GM23338 (cell line): ENCODE data around the gene IGFBP6. TPM values are rescaled to one million over a fixed set of nuclear protein-coding genes. Genes with fewer than 3 reads are reported as not detected.
A peak's percentile ranks its signal among the peaks of the same experiment; 100 is the strongest.

Source experiments
- ATAC-seq: fragments of 200-7000 bp; cut with Tn5 transposase; 3 replicates; pipeline ENCODE4 v1.9.1; 2020
- DNase-seq: peaks from one replicate; pipeline ENCODE4 v3.0.0-alpha.2; 2015; ENCODE audit warnings: low spot score
- H2AFZ ChIP-seq: fragments of 200-600 bp; sonication (generic); 2 replicates; pipeline ENCODE4 v1.8.0; 2016; ENCODE audit warnings: antibody characterized with exemption, mild to moderate bottlenecking, moderate library complexity
- H3F3A ChIP-seq: fragments of 200-600 bp; sonication (generic); replicated peaks from 2 replicates; pipeline ENCODE4 v1.8.0; 2017; ENCODE audit warnings: antibody characterized with exemption, mixed run types, low read depth
- H3K27ac ChIP-seq: fragments of 200-600 bp; sonication (generic); 2 replicates; pipeline ENCODE4 v1.6.1; 2016; ENCODE audit warnings: low read depth
- H3K27me3 ChIP-seq: fragments of 200-600 bp; sonication (generic); 2 replicates; pipeline ENCODE4 v1.8.0; 2016; ENCODE audit warnings: mild to moderate bottlenecking, mixed run types, moderate library complexity; ENCODE audit not compliant: insufficient read depth
- H3K36me3 ChIP-seq: fragments of 200-600 bp; sonication (generic); 2 replicates; pipeline ENCODE4 v1.8.0; 2016; ENCODE audit warnings: mild to moderate bottlenecking; ENCODE audit not compliant: insufficient read depth
- H3K4me1 ChIP-seq: fragments of 200-600 bp; sonication (generic); 2 replicates; pipeline ENCODE4 v1.8.0; 2016; ENCODE audit warnings: mild to moderate bottlenecking, moderate library complexity; ENCODE audit not compliant: insufficient read depth
- H3K4me2 ChIP-seq: fragments of 200-600 bp; sonication (generic); 2 replicates; pipeline ENCODE4 v1.7.1; 2017; ENCODE audit warnings: mixed run types
- H3K4me3 ChIP-seq: fragments of 200-600 bp; sonication (generic); 2 replicates; pipeline ENCODE4 v1.6.1; 2016; ENCODE audit warnings: mixed run types
- H3K79me2 ChIP-seq: fragments of 200-600 bp; sonication (generic); replicated peaks from 2 replicates; pipeline ENCODE4 v1.8.0; 2017; ENCODE audit warnings: mild to moderate bottlenecking; ENCODE audit not compliant: insufficient read depth
- H3K9me2 ChIP-seq: fragments of 200-600 bp; sonication (generic); 2 replicates; pipeline ENCODE4 v1.8.0; 2017; ENCODE audit not compliant: insufficient read depth
- H4K20me1 ChIP-seq: fragments of 200-600 bp; sonication (generic); replicated peaks from 2 replicates; pipeline ENCODE4 v1.8.0; 2017; ENCODE audit warnings: mild to moderate bottlenecking; ENCODE audit not compliant: insufficient read depth
- H3K27ac Mint-ChIP-seq: 2 replicates; pipeline ENCODE4 v1.8.0; 2020; ENCODE audit warnings: inconsistent platforms, mild to moderate bottlenecking, moderate library complexity, mixed read lengths
- H3K27me3 Mint-ChIP-seq: 3 replicates; pipeline ENCODE4 v1.8.0; 2022; ENCODE audit warnings: low read depth, mild to moderate bottlenecking, moderate library complexity, mixed read lengths, inconsistent platforms; ENCODE audit not compliant: insufficient read depth, poor library complexity
- H3K36me3 Mint-ChIP-seq: 3 replicates; pipeline ENCODE4 v1.8.0; 2021; ENCODE audit warnings: low read depth, mild to moderate bottlenecking, inconsistent platforms, moderate library complexity, mixed read lengths
- H3K4me1 Mint-ChIP-seq: 3 replicates; pipeline ENCODE4 v1.8.0; 2020; ENCODE audit warnings: mild to moderate bottlenecking, inconsistent platforms, mixed read lengths
- H3K4me3 Mint-ChIP-seq: 3 replicates; pipeline ENCODE4 v1.8.0; 2021; ENCODE audit warnings: moderate library complexity, mild to moderate bottlenecking, inconsistent platforms, mixed read lengths
- H3K9me3 Mint-ChIP-seq: 3 replicates; pipeline ENCODE4 v1.8.0; 2020; ENCODE audit warnings: moderate library complexity, mild to moderate bottlenecking, inconsistent platforms, mixed read lengths
- CREB1 ChIP-seq: fragments of 250-450 bp; sonication (Bioruptor Pico); IDR thresholded peaks from 2 replicates; pipeline ENCODE4 v1.5.0; 2020; ENCODE audit warnings: low read depth, mild to moderate bottlenecking, moderate library complexity
- EZH2 ChIP-seq: fragments of 200-600 bp; sonication (generic); IDR thresholded peaks from one replicate; pipeline ENCODE4 v1.8.0; 2017; ENCODE audit warnings: antibody characterized with exemption, mild to moderate bottlenecking, low read depth; ENCODE audit not compliant: unreplicated experiment
- EZH2phosphoT487 ChIP-seq: fragments of 200-600 bp; sonication (generic); IDR thresholded peaks from one replicate; pipeline ENCODE4 v1.8.1; 2018; ENCODE audit warnings: antibody characterized with exemption; ENCODE audit not compliant: unreplicated experiment
- JUNB ChIP-seq: IDR thresholded peaks from one replicate; pipeline ENCODE4 v1.6.1; 2016; ENCODE audit warnings: antibody characterized with exemption; ENCODE audit not compliant: unreplicated experiment
- NANOG ChIP-seq: IDR thresholded peaks from 2 replicates; pipeline ENCODE4 v1.6.1; 2016; ENCODE audit warnings: antibody characterized with exemption, borderline replicate concordance
- POLR2AphosphoS5 ChIP-seq: IDR thresholded peaks from 2 replicates; pipeline ENCODE4 v1.6.1; 2016; ENCODE audit warnings: antibody characterized with exemption, low read depth
- STAT1 ChIP-seq: IDR thresholded peaks from one replicate; pipeline ENCODE4 v1.6.1; 2016; ENCODE audit warnings: antibody characterized with exemption; ENCODE audit not compliant: unreplicated experiment
- ZNF331 ChIP-seq: fragments of 250-450 bp; sonication (Bioruptor Pico); IDR thresholded peaks from 2 replicates; pipeline ENCODE4 v1.5.0; 2020; ENCODE audit warnings: low read depth, mild to moderate bottlenecking, moderate library complexity
- polyA plus RNA-seq: library from polyadenylated mRNA; unstranded; fragments of >200 nt; fragmentation: Nextera tagmentation; extraction: Ambion mirVana; gene quantifications from 2 replicates; pipeline ENCODE4 v1.2.1, GENCODE V29; 2016
- total RNA-seq: library from RNA; depleted of rRNA; stranded (reverse); fragments of >200 nt; shearing (Covaris generic); gene quantifications from 2 replicates; pipeline ENCODE4 v1.2.3, GENCODE V29; 2014
- TF ChIP-seq, protein P1 (sequence below): IDR thresholded peaks from 2 replicates; pipeline ENCODE4 v1.6.1; 2016; ENCODE audit warnings: antibody characterized with exemption
- TF ChIP-seq, protein P2 (sequence below), 2 experiments: fragments of 200-600 bp in 1 of 2; sonication (generic) in 1 of 2; conservative IDR thresholded peaks; 2 replicates each; pipeline versions ENCODE4 v1.5.1 to v1.6.1; 2016 to 2017; ENCODE audit warnings: antibody characterized with exemption in 2 of 2, low read depth in 2 of 2, mild to moderate bottlenecking in 2 of 2, moderate library complexity in 1 of 2
- TF ChIP-seq, protein P3 (sequence below): IDR thresholded peaks from one replicate; pipeline ENCODE4 v1.6.1; 2018; ENCODE audit warnings: antibody characterized with exemption; ENCODE audit not compliant: unreplicated experiment

IGFBP6 gene
- total and polyA plus RNA-seq, 2 experiments from 2014 or later: 14.7 to 16.6 TPM

DNA sequence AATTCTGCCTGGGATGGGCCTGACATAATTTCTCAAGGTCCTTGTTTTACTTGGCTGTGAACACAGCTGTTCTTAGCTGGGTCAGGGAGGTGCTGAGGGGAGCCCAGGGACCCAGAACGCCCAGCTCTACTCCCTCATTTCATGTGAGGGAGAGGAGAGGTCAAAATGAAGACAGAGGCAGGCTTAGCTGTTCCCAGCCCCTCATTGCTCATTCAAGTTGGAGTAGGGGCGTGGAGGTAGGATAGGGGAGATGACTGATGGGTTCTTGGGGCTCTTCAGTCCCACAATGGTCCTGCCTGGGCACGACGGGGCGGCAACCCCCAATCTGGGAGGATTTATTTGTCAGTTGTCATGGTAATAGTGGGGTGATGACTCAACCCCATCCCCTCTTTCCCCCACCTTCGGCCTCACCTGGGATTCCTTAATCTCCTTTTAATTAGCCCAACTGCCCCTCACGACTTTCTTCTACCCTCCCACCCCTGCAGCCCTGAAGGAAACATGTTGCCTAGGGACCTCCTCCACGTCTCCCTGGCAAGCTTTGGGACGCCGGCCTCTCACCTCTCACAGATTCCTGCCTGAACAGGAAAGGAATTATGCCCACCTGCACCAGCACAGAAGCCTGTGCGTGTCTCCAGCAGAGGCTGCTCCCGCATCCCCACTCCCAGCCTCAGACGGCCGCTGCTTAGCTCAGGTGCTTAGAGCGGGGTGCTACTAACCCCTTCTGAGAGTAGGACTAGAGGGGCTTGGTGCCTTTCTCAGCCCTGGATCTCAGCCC is 28.5 kb upstream of the IGFBP6 start:
- no peaks in the 10 kb centered on the region; the same call in 1 of the 2 replicates for H3K36me3 ChIP-seq

More for the DNA sequence above, 28.5 kb upstream of the IGFBP6 start:
- Mint-ChIP-seq H3K4me1 (peaks cover 48% of the 10 kb centered on the region), H3K9me3 (no peaks in the 10 kb centered on the region), H3K36me3 (peaks cover 8% of the 10 kb centered on the region), H3K27me3 (peaks cover 18% of the 10 kb centered on the region), H3K4me3 (no peak overlapping the region; the same call in 2 of the 3 replicates), H3K27ac (no peak overlapping the region)
- Histone ChIP-seq H3K4me3 (no peak overlapping the region), H3K4me1 (peaks cover 23% of the 10 kb centered on the region), H3F3A (no peaks in the 10 kb centered on the region), H4K20me1 (no peaks in the 10 kb centered on the region), H3K27me3 (0 out of 2 replicates have a peak, but pooled peaks cover 3% of the 10 kb centered on the region), H2AFZ (no peak overlapping the region), H3K27ac (no peak overlapping the region), H3K9me2 (no peaks in the 10 kb centered on the region), H3K4me2 (no peak overlapping the region), H3K79me2 (no peaks in the 10 kb centered on the region)
- TF ChIP-seq, protein P1, sequence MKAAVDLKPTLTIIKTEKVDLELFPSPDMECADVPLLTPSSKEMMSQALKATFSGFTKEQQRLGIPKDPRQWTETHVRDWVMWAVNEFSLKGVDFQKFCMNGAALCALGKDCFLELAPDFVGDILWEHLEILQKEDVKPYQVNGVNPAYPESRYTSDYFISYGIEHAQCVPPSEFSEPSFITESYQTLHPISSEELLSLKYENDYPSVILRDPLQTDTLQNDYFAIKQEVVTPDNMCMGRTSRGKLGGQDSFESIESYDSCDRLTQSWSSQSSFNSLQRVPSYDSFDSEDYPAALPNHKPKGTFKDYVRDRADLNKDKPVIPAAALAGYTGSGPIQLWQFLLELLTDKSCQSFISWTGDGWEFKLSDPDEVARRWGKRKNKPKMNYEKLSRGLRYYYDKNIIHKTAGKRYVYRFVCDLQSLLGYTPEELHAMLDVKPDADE: no peak
- TF ChIP-seq, protein P2, sequence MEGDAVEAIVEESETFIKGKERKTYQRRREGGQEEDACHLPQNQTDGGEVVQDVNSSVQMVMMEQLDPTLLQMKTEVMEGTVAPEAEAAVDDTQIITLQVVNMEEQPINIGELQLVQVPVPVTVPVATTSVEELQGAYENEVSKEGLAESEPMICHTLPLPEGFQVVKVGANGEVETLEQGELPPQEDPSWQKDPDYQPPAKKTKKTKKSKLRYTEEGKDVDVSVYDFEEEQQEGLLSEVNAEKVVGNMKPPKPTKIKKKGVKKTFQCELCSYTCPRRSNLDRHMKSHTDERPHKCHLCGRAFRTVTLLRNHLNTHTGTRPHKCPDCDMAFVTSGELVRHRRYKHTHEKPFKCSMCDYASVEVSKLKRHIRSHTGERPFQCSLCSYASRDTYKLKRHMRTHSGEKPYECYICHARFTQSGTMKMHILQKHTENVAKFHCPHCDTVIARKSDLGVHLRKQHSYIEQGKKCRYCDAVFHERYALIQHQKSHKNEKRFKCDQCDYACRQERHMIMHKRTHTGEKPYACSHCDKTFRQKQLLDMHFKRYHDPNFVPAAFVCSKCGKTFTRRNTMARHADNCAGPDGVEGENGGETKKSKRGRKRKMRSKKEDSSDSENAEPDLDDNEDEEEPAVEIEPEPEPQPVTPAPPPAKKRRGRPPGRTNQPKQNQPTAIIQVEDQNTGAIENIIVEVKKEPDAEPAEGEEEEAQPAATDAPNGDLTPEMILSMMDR (conservative IDR thresholded peaks at IDR 0.05; ENCODE audit: low read depth in 2 of 2): no peak
- TF ChIP-seq POLR2AphosphoS5 (no peak), ZNF331 (CRISPR knock-in tag) (no peak), EZH2phosphoT487 (no peak), EZH2 (no peak), CREB1 (CRISPR knock-in tag) (no peak), STAT1 (no peak), NANOG (no peak), JUNB (no peak)
- TF ChIP-seq, protein P3, sequence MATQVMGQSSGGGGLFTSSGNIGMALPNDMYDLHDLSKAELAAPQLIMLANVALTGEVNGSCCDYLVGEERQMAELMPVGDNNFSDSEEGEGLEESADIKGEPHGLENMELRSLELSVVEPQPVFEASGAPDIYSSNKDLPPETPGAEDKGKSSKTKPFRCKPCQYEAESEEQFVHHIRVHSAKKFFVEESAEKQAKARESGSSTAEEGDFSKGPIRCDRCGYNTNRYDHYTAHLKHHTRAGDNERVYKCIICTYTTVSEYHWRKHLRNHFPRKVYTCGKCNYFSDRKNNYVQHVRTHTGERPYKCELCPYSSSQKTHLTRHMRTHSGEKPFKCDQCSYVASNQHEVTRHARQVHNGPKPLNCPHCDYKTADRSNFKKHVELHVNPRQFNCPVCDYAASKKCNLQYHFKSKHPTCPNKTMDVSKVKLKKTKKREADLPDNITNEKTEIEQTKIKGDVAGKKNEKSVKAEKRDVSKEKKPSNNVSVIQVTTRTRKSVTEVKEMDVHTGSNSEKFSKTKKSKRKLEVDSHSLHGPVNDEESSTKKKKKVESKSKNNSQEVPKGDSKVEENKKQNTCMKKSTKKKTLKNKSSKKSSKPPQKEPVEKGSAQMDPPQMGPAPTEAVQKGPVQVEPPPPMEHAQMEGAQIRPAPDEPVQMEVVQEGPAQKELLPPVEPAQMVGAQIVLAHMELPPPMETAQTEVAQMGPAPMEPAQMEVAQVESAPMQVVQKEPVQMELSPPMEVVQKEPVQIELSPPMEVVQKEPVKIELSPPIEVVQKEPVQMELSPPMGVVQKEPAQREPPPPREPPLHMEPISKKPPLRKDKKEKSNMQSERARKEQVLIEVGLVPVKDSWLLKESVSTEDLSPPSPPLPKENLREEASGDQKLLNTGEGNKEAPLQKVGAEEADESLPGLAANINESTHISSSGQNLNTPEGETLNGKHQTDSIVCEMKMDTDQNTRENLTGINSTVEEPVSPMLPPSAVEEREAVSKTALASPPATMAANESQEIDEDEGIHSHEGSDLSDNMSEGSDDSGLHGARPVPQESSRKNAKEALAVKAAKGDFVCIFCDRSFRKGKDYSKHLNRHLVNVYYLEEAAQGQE: no peak
- DNase-seq: no peak
- ATAC-seq: peak; percentile 8; the same call in 2 of the 3 replicates
